Measurements from ENCODE around the gene PLXNB1.

Gene PLXNB1

GRCh38 chr3:48356419-48356818 is 73.5 kb downstream of the PLXNB1 start:
- DNase-seq, result no peak

GRCh38 chr3:48353987-48354386 is 75.9 kb downstream of the PLXNB1 start:
- no peak for DNase-seq

Data from hematopoietic multipotent progenitor cell treated with erythropoietin and hydrocortisone succinate and interleukin-3 and kit ligand, for 6 days (in vitro differentiated cells).